Sigmoid colon (tissue), 4 donors: Measurements from ENCODE around the gene NCAPH2.

Source experiments
- CTCF ChIP-seq, 4 experiments: fragments of 450-650 bp in 3 of 4; fragments of 200-600 bp in 1 of 4; IDR thresholded peaks; one replicate each; pipeline ENCODE4 v1.5.1; 2016 to 2019; ENCODE audit warnings: antibody characterized with exemption in 4 of 4, mild to moderate bottlenecking in 3 of 4, moderate library complexity in 2 of 4
- EP300 ChIP-seq, 4 donors: sonication (generic); formaldehyde crosslinking; IDR thresholded peaks; one replicate each; pipeline ENCODE4 v1.6.1; 2017; ENCODE audit warnings: antibody characterized with exemption in 4 of 4

DNA sequence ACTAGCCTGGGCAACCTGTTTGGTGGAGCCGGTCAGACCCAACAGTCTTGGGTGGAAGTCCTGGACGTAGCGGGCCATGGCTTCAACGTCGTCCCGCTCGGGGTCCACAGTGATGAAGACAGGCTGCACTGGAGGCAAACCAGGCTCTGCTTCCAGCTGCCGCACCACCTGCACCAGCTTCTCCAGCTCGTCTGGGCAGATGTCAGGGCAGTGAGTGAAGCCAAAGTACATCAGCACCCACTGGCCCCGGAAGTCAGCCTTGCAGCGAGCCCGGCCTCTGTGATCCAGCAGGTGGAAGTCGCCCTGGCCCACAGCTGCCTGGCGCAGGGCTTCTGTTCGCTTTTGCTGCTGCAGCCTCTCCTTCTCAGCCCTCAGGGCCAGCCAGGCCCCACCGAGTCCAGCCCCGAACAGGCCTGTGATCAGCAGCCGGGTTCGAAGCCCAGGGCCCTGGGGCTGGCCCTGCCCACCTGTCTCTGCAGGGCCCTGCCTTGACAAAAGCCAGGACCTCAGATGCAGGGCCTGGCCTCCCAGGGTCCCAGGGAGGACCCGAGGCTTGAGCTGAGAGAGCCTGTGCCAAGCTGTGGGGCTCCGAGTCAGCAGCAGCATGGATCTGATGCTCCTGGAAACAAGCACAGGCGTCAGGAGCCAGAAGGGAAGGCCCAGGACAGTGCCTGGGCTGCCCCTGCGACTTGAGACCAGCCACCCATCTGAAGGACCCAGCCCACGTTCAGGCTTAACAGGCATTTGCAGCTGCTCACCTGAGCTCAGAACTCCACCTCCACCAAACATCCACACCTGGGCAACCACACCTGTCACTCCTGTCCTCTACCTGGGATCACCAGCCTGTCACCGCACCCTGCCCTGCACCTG, 16.0 kb downstream of the NCAPH2 start:
- TF ChIP-seq EP300 (IDR thresholded peaks at IDR 0.05) = no peak
- no peak for TF ChIP-seq CTCF (IDR thresholded peaks at IDR 0.05)
